ENCODE results near the gene ZNF414.

Gene ZNF414

GRCh38 chr19:8517551-8518442, 3.8 kb upstream of the ZNF414 start:
- DNase-seq = peak; percentile 52

- DNase-seq = peak; percentile 73
Measured at GRCh38 chr19:8515317-8515716, 1.4 kb upstream of the ZNF414 start.

GRCh38 chr19:8514505-8515009, 590 bp upstream of the ZNF414 start:
- DNase-seq = peak; percentile 43

GRCh38 chr19:8513036-8513686, 806 bp downstream of the ZNF414 start:
- no peak for DNase-seq

DNA sequence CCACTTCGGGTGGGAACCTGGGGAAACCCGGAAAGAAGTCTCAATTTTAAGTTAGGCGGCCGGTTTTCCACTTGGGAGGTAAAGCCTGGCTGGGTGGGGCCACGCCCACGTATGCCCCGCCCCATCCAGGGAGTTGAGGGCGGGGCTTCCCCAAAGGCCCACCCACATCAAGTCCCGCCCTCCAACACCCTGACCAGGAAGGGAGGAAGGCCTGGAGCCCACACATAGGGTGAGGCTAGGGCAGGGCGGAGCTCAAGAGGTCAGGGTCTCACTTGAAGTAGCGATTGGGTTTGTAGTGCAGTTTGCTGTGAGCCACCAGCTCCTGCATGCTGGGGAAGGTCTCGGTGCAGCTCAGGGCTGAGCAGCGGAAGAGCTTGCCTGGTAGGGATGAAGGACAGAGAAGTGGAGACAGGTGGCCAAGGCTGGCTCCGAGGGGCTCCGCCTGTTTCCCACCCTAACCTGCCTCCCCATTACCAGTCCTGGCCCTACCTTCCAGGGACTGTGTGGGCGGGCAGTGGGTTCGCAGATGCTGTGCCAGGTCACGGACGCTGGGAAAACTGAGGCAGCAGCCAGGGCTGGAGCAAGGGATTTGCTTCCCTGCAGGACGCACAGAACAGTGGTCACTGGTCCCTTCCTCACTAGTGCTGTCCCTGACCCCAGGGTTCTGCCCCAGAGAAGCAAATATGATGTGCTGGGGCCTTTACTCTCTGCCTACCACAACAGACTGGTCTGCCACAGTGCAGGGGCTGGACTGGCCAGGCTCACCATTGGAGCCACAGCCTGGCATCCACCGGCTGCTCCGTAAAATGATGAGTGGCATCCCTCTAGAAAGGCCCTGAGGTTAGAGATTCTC, 1.6 kb downstream of the ZNF414 start:
- DNase-seq = peak; percentile 65

DNA sequence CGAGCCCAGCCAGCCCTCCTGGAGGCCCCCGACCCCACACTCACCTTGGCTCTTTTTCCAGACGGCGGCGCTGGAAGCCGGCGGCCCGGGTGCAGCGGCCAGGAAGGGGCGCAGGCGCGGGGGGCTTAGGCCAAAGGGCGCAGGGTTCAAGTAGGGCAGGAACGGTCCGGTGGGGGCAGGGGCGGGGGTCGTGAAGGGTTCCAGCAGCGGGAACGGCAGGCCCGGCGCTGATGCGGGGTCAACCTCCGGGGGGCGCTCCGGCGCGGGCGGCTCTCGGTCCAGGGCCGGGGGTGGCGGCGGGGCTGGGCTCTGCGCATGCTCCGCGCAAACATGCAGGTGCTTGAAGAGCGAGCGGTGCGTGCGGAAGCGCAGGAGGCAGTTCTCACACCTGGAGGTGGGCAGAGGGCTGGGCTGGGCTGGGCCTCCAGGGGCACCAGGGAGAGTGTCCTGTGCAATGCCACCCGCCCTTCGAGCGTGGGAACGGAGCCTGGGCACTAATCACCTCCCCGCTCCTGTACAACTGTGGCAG, 2.3 kb downstream of the ZNF414 start:
- DNase-seq = no peak

GRCh38 chr19:8510589-8511115, 3.3 kb downstream of the ZNF414 start:
- no peak for DNase-seq

DNA sequence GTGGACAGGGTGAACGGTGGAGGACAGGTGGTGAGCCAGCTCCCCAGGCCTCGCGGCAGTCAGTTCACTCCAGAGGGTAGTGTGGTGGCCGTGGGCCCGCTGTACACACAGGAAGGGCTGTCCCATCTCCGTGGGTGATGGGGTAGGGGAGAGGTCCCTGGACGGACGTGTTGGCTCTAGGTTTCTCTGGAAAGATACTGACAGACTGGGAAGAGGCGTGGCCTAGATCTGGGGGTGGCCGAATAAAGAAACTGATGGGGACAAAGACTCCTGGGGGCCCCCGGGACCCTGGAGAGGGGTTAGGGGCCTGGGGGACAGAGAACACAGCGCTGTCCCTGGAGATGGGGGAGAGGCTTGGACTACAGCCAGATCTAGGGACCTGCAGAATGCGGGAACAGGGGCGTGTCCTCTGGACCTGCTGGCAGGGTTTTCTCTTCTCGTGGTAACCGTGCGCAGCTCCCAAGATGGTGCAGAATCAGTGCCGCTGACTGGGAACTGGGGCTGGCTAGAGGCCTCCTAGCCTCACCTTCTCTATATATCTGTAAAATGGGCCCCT, 7.5 kb downstream of the ZNF414 start:
- DNase-seq = no peak

- peak; percentile 87 for DNase-seq
Measured at GRCh38 chr19:8505680-8506401, 8.1 kb downstream of the ZNF414 start.

DNA sequence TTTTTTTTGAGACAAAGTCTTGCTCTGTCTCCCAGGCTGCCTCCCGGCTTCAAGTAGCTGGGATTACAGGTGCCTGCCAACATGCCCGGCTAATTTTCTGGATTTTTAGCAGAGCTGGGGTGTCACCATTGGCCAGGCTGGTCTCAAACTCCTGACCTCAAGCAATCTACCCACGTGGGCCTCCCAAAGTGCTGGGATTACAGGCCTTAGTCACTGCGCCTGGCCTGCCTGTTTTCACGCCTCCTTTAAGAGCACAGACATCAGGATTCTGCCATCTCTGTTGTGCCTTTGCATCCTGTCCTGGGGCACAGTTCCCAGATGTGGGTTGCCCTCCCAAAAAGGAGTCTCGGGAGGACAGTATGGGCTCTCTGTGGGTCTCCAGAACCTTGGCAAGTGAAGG, 9.0 kb downstream of the ZNF414 start:
- no peak for DNase-seq

DNA sequence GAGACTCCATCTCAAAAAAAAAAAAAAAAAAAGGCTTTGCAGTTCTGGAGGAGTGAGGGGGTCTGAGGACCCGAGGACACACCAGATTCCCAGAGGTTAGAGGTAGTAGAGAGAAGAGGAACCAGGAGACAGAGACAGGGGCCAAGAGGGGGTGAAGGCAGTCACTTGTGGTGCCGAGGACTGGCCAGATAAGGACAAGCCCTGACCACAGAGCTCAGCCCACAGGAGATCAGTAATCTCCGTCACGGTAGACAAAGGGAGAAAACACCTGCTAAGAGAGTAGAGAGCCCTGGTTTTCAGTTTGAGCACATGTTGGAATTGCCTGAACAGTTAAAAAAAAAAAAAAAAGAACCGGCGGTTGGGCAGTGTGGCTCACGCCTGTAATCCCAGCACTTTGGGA, 9.8 kb downstream of the ZNF414 start:
- DNase-seq = no peak

DNA sequence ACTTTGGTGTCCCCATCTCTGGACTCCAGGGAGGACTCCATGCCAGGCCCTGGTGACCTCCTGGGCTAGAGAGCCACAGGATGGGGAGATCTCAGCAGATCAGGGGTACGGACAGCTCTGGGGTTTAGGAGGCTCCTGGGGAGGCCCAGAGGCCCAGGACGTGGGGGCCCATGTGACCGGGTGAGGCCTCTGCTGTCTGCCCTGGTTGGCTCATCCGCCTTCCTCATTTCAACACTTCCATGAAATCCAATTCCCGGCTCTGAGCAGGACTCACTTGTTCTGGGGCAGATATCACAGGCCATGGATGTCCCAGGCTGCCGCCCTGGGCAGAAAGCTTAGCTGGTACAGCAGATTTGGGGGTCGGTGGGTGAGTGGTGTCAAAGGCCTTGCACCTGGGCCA, 10.5 kb downstream of the ZNF414 start:
- DNase-seq = no peak

GRCh38 chr19:8501981-8502380, 12.0 kb downstream of the ZNF414 start:
- DNase-seq = no peak

DNA sequence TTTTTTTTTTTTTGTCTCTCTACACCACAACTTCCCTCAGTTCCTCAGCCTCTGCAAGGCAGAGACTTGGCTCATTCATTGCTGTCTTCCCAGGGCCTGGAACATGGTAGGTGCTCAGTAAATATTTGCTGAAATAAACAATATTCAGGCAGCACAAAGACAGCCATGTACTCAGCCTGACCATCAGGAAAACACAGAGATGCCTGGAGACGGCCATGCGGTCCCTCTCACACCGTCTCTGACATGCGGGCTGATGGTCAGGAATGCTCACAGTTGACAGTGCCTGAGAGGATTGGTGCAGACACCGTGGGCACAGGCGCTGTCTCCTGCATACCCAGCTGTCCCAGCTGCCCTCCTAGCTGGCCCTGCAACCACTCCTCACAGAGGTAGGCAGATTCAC, 12.5 kb downstream of the ZNF414 start:
- DNase-seq = no peak

DNA sequence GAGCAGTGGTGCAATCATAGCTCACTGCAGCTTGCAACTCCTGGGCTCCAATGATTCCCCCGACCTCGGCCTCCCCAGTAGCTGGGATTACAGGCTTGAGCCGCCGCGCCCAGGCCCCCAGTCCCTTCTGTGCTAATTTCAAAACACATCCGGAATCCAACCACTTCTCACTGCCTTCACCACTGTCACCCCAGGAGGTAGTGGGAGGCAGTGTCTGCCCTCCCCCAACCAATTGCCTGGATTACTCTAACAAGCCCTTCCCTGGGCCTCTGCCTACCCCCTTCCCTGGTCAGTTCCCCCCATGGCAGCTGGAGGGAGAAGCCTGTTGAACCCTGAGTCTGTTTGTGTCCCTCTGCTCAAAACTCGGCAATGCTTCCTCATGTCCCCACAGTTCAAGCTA, 13.8 kb downstream of the ZNF414 start:
- no peak for DNase-seq

GRCh38 chr19:8499048-8499833, 14.7 kb downstream of the ZNF414 start:
- no peak for DNase-seq

DNA sequence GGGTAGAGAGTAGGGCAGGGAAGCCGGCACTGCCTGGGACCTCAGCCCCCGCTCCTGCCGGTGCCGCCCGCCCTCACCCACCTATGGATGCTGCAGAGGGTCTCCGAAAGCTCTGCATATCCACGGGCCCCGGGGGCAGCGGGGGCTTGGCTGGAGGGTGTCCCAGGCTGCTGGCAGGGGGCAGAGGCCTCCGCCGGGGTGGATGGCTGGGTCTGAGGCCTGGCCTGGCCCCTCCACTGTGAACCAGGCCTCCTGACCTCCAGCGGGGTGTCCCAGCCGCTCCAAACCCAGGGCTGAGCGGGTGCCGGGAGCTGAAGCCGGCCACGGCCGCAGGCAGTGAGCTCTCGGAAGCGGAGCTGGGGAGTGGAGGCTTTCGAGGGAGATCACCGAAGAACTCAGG, 15.7 kb downstream of the ZNF414 start:
- DNase-seq = no peak

DNA sequence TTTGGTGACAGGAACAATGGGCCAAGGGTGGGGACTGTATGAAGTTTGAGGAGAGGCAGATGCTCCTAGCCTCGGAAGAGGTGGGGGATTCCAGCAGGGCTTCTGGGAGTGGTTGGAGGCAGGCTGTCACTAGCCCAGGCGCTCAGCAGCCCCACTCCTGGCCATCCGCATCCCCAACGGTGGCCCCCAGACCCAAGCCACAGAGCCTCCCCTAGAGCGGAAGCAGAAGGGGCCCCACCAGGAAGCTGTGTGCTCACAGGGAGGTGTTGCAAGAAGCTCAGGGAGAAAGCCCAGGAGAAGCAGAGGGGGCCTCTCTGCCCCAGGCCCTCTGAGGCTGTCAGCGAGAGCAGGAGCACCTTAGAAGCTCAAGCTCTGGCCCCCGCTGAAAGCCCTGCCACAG, 19.8 kb downstream of the ZNF414 start:
- DNase-seq = no peak

DNA sequence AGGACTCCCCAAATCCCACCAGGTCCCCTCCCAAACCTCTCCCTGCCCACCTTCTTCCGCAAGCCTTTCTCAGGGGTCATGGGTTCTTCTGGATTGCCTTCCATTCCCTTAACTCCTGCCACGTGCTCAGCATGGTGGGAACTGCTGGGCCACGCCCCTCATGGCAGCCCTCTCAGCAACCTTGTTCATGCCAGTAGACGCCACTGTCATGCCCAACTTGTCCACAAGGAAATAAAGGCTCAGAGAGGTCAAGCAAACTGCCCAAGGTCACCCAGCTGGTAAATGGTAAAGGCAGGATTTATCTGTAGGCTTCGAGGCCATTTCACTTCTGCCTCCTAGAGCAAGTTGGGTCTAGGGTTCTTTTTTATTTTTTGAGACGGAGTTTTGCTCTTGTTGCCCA, 22.4 kb downstream of the ZNF414 start:
- DNase-seq = no peak

DNA sequence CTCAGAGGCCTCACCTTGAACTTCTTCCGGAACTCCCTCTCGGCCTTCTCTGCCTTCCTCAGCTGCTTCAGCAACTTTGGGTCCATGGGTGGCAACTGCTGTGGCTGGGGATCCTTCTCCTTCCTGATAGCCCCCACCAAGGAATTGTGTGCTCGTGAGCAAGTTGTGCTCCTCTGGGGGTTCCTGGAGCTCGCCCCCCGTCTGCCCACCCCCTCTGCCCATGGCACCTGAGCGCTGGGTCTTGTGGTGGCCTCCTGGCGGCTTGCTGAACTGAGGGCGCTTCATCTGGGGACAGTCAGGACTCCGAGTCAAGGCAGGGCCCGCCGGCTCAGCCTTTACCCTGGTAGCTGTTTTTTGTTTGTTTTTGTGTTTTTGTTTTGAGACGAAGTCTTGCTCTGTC, 23.1 kb downstream of the ZNF414 start:
- no peak for DNase-seq

DNA sequence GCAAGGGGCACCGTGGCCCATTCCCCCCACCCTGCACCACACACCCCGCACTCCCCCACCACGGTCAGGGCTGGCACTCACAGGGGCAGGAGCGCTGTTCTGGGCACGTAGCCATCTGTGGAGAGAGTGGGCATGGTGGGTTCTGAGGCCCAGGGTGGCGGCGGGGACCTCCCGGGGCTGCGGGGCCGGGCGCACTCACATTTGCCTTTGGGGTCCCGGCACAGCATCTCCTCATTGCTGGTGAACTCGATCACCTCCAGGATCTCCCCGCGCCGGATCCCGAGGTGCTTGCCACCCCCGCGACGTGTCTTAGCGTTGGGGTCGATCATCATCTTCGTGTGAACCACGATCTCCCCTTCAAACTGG, 23.6 kb downstream of the ZNF414 start:
- DNase-seq = no peak
